ENCODE results near the gene TPO.

TPO gene

GRCh38 chr2:1586251-1586922 lies 173.1 kb downstream of the TPO start:
- DNase-seq (ENCODE audit: low spot score), result no peak

- no peak for DNase-seq (ENCODE audit: low spot score)
These were observed 173.9 kb downstream of the TPO start for GRCh38 chr2:1586923-1587840.

- DNase-seq (ENCODE audit: low spot score), result no peak
These were observed 175.1 kb downstream of the TPO start for GRCh38 chr2:1588051-1588977.

- DNase-seq (ENCODE audit: low spot score), result no peak
These were observed 175.8 kb downstream of the TPO start for GRCh38 chr2:1588978-1589621.

- no peak for DNase-seq (ENCODE audit: low spot score)
These were observed 177.6 kb downstream of the TPO start for GRCh38 chr2:1590596-1591460.

GRCh38 chr2:1591461-1591770 lies 178.2 kb downstream of the TPO start:
- no peak for DNase-seq (ENCODE audit: low spot score)
